GM12873 (cell line): ENCODE data around the gene PMVK.

Source experiments
- TF ChIP-seq, protein P1 (sequence below): IDR thresholded peaks from 2 replicates; pipeline ENCODE4 v1.5.1; 2012; ENCODE audit warnings: low read depth, mild to moderate bottlenecking, moderate library complexity, low read length, control low read depth; ENCODE audit not compliant: insufficient read depth; ENCODE audit errors: missing control alignments

The PMVK gene

GRCh38 chr1:154974102-154974807, 37.7 kb upstream of the PMVK start, which contains the start of gene CKS1B:
Gene CKS1B (plus strand): TSS chr1:154974681. CDS start chr1:154974746, 65 bp downstream.
- TF ChIP-seq, protein P1, sequence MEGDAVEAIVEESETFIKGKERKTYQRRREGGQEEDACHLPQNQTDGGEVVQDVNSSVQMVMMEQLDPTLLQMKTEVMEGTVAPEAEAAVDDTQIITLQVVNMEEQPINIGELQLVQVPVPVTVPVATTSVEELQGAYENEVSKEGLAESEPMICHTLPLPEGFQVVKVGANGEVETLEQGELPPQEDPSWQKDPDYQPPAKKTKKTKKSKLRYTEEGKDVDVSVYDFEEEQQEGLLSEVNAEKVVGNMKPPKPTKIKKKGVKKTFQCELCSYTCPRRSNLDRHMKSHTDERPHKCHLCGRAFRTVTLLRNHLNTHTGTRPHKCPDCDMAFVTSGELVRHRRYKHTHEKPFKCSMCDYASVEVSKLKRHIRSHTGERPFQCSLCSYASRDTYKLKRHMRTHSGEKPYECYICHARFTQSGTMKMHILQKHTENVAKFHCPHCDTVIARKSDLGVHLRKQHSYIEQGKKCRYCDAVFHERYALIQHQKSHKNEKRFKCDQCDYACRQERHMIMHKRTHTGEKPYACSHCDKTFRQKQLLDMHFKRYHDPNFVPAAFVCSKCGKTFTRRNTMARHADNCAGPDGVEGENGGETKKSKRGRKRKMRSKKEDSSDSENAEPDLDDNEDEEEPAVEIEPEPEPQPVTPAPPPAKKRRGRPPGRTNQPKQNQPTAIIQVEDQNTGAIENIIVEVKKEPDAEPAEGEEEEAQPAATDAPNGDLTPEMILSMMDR = no peak

DNA sequence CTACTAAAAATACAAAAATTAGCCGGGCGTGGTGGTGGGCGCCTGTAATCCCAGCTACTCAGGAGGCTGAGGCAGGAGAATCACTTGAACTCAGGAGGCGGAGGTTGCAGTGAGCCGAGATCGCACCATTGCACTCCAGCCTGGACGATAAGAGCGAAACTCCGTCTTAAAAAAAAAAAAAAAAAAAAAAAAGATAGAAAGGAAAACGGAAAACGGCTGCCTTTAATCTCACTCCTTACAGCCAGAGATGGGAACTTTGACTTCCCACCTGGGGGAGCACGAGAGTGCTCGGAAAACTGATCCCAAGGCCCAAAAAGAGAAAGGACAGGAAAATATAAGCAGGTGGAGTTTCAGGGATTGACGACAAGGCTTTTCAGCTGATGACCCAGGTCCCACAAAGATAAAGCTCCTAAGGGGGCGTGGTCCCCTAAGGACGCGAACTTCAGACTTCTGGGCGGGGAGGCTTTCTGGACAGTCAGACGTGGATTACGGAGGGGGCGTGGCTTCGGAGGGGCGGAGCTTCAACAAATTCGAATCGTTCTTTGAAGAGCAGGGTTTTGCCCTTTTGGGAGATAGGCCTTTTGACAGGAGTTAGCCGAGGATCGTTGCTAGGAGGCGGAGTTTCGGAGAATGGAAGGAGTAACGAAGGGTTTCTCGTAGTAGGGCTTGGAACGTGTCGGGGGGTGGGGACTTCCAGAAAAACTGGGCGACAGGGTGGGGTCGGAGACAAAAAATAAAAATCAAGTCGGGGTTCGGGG, 37.0 kb upstream of the PMVK start:
- TF ChIP-seq, protein P1 = peak; percentile 15

DNA sequence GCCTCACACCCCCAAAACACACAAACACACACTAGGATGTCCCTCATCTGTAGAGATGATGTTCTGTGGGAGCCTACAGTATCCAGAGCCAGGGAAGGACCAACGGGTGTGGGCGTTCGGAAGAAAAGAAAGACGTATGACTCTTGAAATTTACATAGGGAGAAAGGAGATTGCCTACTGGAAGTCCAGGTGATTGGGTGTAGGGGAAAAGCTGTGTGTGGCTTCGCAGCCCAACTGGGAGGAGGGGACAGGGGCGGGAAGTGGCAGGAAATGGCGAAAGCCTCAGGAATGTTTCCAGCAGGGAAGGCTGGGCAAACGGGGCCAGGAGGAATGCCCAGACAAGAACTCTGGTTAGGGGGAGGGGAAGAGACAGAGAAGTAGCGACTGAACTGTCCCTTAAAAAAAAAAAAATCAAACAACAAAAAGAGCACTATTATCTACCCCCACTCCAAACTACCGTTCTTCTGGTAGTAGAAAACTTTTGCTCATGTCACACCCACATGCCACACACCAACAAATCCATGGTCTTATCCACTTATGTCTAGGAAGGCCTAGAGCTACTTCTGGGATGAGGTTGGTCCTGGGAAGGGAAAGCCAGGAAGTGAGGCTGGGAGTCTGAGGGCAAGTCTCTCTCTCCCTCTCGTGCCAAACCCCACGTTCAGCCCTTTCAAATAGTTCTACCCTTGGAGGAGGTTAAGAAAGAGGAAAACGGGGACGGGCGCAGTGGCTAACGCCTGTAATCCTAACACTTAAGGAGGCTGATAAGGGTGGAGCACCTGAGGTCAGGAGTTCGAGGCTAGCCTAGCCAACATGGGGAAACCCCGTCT, 36.2 kb upstream of the PMVK start:
- TF ChIP-seq, protein P1 = no peak

DNA sequence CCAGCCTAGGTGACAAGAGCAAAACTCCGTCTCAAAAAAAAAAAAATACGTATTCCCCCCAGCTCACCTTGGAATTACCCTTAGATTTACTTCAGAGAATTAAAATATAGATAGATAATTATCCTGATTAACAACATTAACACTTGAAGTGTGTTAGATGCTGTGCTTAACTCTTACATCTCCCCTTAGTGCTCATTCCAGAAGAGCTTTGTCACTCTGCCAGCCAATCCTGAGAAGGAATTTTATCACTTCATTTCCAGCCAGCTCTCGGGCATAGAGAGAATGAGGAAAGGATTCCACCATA, 35.6 kb upstream of the PMVK start:
- TF ChIP-seq, protein P1 = no peak

- TF ChIP-seq, protein P1 = no peak
Measured at GRCh38 chr1:154971341-154971998, 35.0 kb upstream of the PMVK start.

DNA sequence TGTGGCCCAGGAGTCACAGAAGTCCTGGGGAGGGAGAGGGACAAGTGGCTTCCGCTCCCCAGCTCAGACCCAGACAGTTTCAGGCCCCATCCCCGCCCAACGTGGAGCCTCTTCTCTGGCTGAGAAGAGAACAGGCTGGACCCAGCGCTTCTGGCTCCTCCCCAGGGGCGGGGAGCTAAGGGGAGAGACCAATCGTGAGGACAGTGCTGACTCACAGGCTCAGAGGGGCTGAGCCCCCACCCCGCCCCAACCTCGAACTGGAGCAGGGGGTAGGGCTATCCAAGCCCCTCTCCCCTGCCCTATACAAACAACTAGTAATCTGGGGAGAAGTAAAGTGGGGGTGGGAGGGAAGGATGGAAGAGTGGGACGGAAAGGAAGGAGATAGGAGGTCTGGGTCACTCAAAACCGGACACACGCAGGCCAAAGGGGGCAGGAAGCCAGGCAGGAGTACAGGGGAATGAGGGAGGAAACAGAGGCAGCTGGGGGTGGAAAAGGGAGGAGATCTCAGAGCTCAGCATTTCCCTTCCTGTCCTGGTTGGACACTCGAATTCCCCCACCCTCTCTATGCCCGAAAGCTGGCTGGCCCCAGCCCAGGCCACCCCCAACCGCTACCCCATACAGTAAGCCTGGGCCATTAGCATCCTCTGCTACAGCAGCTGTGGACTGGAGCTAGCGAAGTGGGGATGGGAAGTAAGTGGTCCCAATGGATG, 34.3 kb upstream of the PMVK start, which contains the start of gene SHC1:
Gene SHC1, minus strand, starts transcription at position 117 of the 710 bp plus-strand sequence. CDS start 221 bp downstream, outside the sequence.
- TF ChIP-seq, protein P1 = no peak
